ENCODE results near the gene USP9X. TPM values are rescaled to one million over a fixed set of nuclear protein-coding genes. Genes with fewer than 3 reads are reported as not detected.
A peak's percentile ranks its signal among the peaks of the same experiment; 100 is the strongest.

USP9X gene
- total and polyA plus RNA-seq, 2 donors (not counting 1 experiment from before 2014, with no cell fraction given), result 54.0 to 161 TPM

DNA sequence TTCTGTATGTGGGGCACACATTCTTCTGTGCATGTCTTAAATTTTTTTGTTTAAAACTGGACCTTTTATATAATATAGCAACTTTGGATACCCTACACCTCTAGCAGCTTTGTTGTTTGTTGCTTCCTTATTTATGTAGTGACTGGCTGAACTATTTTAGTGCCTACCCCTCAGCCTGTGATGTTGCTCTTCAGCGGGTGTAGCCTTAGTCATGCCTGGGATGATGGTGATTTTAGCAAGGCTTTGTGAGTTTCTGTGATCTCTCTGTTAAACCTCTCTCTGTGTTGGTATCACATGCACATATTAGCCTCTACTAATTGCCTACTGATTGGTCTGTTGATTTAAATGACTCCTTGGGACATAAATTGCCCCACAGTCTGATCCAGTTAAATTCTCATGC, 22.8 kb downstream of the USP9X start:
- no peak for TF ChIP-seq EZH2 (IDR thresholded peaks at IDR 0.05; ENCODE audit: low read length, missing control alignments)
- TF ChIP-seq, protein P1, sequence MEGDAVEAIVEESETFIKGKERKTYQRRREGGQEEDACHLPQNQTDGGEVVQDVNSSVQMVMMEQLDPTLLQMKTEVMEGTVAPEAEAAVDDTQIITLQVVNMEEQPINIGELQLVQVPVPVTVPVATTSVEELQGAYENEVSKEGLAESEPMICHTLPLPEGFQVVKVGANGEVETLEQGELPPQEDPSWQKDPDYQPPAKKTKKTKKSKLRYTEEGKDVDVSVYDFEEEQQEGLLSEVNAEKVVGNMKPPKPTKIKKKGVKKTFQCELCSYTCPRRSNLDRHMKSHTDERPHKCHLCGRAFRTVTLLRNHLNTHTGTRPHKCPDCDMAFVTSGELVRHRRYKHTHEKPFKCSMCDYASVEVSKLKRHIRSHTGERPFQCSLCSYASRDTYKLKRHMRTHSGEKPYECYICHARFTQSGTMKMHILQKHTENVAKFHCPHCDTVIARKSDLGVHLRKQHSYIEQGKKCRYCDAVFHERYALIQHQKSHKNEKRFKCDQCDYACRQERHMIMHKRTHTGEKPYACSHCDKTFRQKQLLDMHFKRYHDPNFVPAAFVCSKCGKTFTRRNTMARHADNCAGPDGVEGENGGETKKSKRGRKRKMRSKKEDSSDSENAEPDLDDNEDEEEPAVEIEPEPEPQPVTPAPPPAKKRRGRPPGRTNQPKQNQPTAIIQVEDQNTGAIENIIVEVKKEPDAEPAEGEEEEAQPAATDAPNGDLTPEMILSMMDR (conservative IDR thresholded peaks at IDR 0.05 in 1 of 2, IDR thresholded peaks at IDR 0.05 in 1 of 2; ENCODE audit: low read depth in 1 of 2, low read length in 2 of 2), result no peak
- peak in 1 of 2 donors; percentile 30 for DNase-seq (ENCODE audit: low read depth in 2 of 2)
- no peaks in the 10 kb centered on the region for H3K27me3 ChIP-seq (ENCODE audit: control insufficient read depth, insufficient read depth, low read length)
- H3K27ac ChIP-seq (ENCODE audit: insufficient read depth, low read length), result no peak overlapping the region
- H3K4me3 ChIP-seq (replicated peaks in 1 of 4; ENCODE audit: control extremely low read depth in 1 of 4, insufficient read depth in 1 of 4, low read depth in 3 of 4, low read length in 4 of 4), result no peak overlapping the region
- H2AFZ ChIP-seq (ENCODE audit: low read length), result no peak overlapping the region
- no peaks in the 10 kb centered on the region for H3K9me3 ChIP-seq (ENCODE audit: control insufficient read depth, insufficient read depth, low read depth, low read length)
- H4K20me1 ChIP-seq (ENCODE audit: control insufficient read depth, extremely low read depth, insufficient read depth, low read length), result peaks cover 2% of the 10 kb centered on the region
- H3K79me2 ChIP-seq (ENCODE audit: control insufficient read depth, insufficient read depth, low read length), result peaks cover 88% of the 10 kb centered on the region
- H3K4me1 ChIP-seq (ENCODE audit: control insufficient read depth, extremely low read depth, insufficient read depth, low read length), result no peaks in the 10 kb centered on the region
- H3K4me2 ChIP-seq (ENCODE audit: extremely low read depth, insufficient read depth, low read length), result no peak overlapping the region
- H3K36me3 ChIP-seq (ENCODE audit: control insufficient read depth, insufficient read depth, low read length), result no peaks in the 10 kb centered on the region
- H3K9ac ChIP-seq (ENCODE audit: insufficient read depth, low read length), result no peak overlapping the region

DNA sequence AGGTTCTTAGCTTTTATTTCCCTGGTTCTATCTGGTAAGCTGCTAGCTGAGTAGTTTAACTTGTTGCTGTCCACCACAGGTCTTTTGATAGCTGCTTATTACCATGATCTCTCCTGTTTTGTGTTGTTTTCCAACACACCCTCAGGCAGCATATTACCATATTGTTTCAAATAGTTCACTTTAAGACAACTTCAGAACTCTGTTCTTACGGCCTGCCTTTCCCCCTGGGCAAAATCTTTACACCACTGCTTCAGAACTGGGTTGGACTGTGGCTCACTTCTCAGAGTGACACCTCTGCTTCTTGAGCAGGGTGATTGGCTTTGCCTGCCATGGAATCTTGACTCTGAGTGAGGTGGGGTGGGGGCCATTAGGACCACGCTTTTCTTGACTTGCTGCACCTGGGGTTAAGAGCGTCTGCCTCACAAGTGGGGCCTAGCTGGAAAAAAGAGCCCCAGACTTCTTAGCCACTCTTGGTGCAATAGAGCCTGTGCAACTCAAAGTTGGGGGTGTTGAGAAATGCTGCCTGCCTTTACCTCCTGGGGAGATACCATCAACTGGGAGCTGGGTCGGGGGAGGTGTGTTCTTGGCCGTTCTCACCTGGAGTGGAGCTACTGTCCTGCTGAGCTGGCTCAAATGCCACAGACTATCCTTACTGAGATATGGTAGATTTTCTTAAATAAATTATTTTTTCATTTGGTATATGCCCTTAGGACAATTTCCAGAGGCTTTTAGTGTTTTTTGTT, 23.4 kb downstream of the USP9X start:
- no peak for TF ChIP-seq EZH2 (IDR thresholded peaks at IDR 0.05; ENCODE audit: low read length, missing control alignments)
- TF ChIP-seq, protein P1 (conservative IDR thresholded peaks at IDR 0.05 in 1 of 2, IDR thresholded peaks at IDR 0.05 in 1 of 2; ENCODE audit: low read depth in 1 of 2, low read length in 2 of 2), result no peak
- peaks cover 88% of the 10 kb centered on the region for H3K79me2 ChIP-seq (ENCODE audit: control insufficient read depth, insufficient read depth, low read length)
- no peaks in the 10 kb centered on the region for H3K4me1 ChIP-seq (ENCODE audit: control insufficient read depth, extremely low read depth, insufficient read depth, low read length)
- H3K27ac ChIP-seq (ENCODE audit: insufficient read depth, low read length), result no peak overlapping the region
- H4K20me1 ChIP-seq (ENCODE audit: control insufficient read depth, extremely low read depth, insufficient read depth, low read length), result peaks cover 2% of the 10 kb centered on the region
- H2AFZ ChIP-seq (ENCODE audit: low read length), result no peak overlapping the region
- H3K9ac ChIP-seq (ENCODE audit: insufficient read depth, low read length), result no peak overlapping the region
- H3K4me3 ChIP-seq (replicated peaks in 1 of 4; ENCODE audit: control extremely low read depth in 1 of 4, insufficient read depth in 1 of 4, low read depth in 3 of 4, low read length in 4 of 4), result no peak overlapping the region
- H3K27me3 ChIP-seq (ENCODE audit: control insufficient read depth, insufficient read depth, low read length), result no peaks in the 10 kb centered on the region
- no peaks in the 10 kb centered on the region for H3K9me3 ChIP-seq (ENCODE audit: control insufficient read depth, insufficient read depth, low read depth, low read length)
- no peak for DNase-seq (ENCODE audit: low read depth in 2 of 2)
- H3K4me2 ChIP-seq (ENCODE audit: extremely low read depth, insufficient read depth, low read length), result no peak overlapping the region
- H3K36me3 ChIP-seq (ENCODE audit: control insufficient read depth, insufficient read depth, low read length), result no peaks in the 10 kb centered on the region

DNA sequence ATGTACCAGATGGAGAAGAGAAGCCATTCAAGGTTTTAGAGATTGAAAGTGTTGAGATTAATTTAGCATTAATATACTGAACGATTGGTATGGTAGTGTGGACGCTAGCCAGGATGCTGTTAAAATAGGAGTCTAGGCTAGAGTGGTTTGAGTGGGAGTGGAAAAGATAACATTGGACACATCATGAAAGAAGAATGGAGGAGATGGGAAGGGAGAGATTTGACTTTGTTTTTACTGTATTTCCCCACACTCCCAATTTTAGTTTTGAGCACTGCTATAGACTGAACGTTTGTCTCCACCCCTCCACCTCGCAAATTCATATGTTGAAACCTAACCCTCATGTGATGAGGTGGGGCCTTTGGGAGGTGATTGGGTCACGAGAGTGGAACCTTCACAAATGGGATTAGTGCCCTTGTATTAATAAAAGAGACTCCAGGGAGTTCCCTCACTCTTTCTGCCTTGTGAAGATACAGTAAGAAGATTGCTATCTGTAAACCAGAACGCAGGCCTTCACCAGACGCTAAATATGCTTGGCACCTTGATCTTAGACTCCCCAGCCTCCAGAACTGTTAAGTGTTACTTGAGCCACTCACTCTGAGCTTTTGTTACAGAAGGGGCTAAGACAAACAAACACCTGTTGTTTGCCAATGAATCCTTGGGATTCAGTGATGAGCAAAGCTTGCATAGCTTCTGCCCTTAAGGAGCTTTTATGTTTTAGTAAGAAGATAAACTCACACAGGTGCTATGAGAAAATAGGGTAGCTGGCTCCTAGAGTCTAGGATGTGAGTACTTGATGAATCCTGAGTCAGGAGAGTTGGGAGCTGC, 25.8 kb downstream of the USP9X start:
- Histone ChIP-seq H3K4me2 (ENCODE audit: extremely low read depth, insufficient read depth, low read length) (no peak overlapping the region), H3K79me2 (ENCODE audit: control insufficient read depth, insufficient read depth, low read length) (peaks cover 83% of the 10 kb centered on the region), H4K20me1 (ENCODE audit: control insufficient read depth, extremely low read depth, insufficient read depth, low read length) (peaks cover 3% of the 10 kb centered on the region), H3K4me3 (replicated peaks in 1 of 4; ENCODE audit: control extremely low read depth in 1 of 4, insufficient read depth in 1 of 4, low read depth in 3 of 4, low read length in 4 of 4) (no peak overlapping the region), H2AFZ (ENCODE audit: low read length) (no peak overlapping the region), H3K9me3 (ENCODE audit: control insufficient read depth, insufficient read depth, low read depth, low read length) (no peaks in the 10 kb centered on the region), H3K27ac (ENCODE audit: insufficient read depth, low read length) (no peak overlapping the region), H3K36me3 (ENCODE audit: control insufficient read depth, insufficient read depth, low read length) (no peaks in the 10 kb centered on the region), H3K9ac (ENCODE audit: insufficient read depth, low read length) (no peak overlapping the region), H3K4me1 (ENCODE audit: control insufficient read depth, extremely low read depth, insufficient read depth, low read length) (no peaks in the 10 kb centered on the region), H3K27me3 (ENCODE audit: control insufficient read depth, insufficient read depth, low read length) (no peaks in the 10 kb centered on the region)
- peak in 1 of 2 donors; percentile 67 for DNase-seq (ENCODE audit: low read depth in 2 of 2)
- TF ChIP-seq, protein P1 (conservative IDR thresholded peaks at IDR 0.05 in 1 of 2, IDR thresholded peaks at IDR 0.05 in 1 of 2; ENCODE audit: low read depth in 1 of 2, low read length in 2 of 2), result no peak
- TF ChIP-seq EZH2 (IDR thresholded peaks at IDR 0.05; ENCODE audit: low read length, missing control alignments), result no peak

Measured in fibroblast of lung (primary cell).